ENCODE results near the gene NCS1. TPM values are rescaled to one million over a fixed set of nuclear protein-coding genes. Genes with fewer than 3 reads are reported as not detected.

NCS1 gene
- total RNA-seq, 4 donors from 2014 or later = 11.6 to 32.5 (median 24.3) TPM

DNA sequence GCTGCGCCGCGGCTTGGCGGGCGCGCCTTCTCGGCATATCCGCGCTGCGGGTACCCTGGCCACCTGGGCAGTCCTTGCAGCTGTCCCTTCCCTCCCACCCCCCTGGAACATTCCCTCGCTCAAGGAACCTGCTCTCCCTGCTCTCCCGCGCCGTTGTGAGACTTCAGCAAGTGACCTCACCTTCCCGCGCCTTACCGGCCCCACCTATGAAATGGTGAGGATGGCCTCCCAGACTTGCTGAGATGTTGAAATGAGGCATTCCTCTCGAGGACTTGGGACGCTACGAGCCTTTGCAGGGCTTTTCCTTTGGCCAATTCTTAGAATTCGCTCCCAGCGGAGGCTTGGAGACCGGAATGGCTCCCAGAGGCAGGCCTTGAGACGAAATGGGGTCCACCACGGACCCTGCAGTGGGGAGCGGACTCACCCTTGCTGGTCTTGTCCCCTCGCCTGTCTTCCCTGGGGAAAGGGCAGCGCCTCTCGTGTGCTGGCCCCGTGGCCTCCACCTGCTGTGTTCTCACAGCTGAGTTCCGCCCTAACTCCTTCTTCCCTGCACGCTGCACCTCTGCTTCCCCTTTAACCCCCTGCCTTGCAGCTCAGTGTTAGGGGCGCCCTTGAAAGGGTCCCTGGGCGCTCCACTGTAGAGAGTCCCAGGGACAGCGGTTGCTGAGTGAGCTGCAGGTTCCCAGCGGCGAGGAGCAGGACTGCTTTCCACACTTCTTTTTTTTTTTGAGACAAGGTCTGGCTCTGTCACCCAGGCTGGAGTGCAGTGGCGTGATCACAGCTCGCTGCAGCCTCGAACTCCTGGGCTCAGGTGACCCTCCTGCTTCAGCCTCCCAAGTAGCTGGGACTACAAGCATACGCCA lies 94.3 kb downstream of the NCS1 start:
- Histone ChIP-seq H3K9me3 (no peaks in the 10 kb centered on the region), H3K27ac (no peak overlapping the region), H3K4me1 (peaks cover 15% of the 10 kb centered on the region), H3K27me3 (peaks cover 49% of the 10 kb centered on the region), H3K4me3 (peak overlapping the region; percentile 36), H3K36me3 (no peaks in the 10 kb centered on the region)
- 40% methylated on average over 29 of the region's 41 CpGs for WGBS
- TF ChIP-seq EP300 (IDR thresholded peaks at IDR 0.05) = no peak
- DNase-seq (ENCODE audit: low spot score in 2 of 2) = peak; percentile 49 to 70

DNA sequence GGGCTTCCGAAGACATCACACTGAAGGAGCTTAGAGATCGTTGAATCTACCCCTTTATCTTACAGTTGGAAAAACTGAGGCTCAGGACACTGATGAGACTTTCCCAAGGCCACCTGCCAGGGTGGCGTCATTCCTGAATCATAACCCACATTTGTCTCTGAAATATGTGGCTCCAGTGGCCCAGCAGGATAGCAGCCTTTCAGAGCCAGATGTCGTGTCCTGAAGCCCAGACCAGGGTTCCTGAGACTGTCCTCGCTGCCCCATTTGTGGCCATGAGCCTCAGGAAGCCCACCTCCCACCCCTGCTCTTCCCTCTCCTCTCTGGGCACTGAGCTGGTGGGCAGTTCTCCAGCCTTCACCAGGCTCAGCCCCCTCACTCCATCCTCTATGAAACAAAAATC lies 95.7 kb downstream of the NCS1 start:
- peak in 1 of 2 donors; percentile 38 for DNase-seq (ENCODE audit: low spot score in 2 of 2)
- 89% methylated on average over 5 of the region's 5 CpGs for WGBS
- TF ChIP-seq POLR2AphosphoS5 (IDR thresholded peaks at IDR 0.05) (no peak), EP300 (IDR thresholded peaks at IDR 0.05) (no peak), POLR2A (IDR thresholded peaks at IDR 0.05) (no peak)
- TF ChIP-seq, protein P1, sequence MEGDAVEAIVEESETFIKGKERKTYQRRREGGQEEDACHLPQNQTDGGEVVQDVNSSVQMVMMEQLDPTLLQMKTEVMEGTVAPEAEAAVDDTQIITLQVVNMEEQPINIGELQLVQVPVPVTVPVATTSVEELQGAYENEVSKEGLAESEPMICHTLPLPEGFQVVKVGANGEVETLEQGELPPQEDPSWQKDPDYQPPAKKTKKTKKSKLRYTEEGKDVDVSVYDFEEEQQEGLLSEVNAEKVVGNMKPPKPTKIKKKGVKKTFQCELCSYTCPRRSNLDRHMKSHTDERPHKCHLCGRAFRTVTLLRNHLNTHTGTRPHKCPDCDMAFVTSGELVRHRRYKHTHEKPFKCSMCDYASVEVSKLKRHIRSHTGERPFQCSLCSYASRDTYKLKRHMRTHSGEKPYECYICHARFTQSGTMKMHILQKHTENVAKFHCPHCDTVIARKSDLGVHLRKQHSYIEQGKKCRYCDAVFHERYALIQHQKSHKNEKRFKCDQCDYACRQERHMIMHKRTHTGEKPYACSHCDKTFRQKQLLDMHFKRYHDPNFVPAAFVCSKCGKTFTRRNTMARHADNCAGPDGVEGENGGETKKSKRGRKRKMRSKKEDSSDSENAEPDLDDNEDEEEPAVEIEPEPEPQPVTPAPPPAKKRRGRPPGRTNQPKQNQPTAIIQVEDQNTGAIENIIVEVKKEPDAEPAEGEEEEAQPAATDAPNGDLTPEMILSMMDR (IDR thresholded peaks at IDR 0.05) = no peak
- H3K27ac ChIP-seq = no peak overlapping the region
- H3K9me3 ChIP-seq = no peaks in the 10 kb centered on the region
- no peak overlapping the region for H3K4me3 ChIP-seq
- peaks cover 15% of the 10 kb centered on the region for H3K4me1 ChIP-seq
- peaks cover 45% of the 10 kb centered on the region for H3K27me3 ChIP-seq
- no peaks in the 10 kb centered on the region for H3K36me3 ChIP-seq

DNA sequence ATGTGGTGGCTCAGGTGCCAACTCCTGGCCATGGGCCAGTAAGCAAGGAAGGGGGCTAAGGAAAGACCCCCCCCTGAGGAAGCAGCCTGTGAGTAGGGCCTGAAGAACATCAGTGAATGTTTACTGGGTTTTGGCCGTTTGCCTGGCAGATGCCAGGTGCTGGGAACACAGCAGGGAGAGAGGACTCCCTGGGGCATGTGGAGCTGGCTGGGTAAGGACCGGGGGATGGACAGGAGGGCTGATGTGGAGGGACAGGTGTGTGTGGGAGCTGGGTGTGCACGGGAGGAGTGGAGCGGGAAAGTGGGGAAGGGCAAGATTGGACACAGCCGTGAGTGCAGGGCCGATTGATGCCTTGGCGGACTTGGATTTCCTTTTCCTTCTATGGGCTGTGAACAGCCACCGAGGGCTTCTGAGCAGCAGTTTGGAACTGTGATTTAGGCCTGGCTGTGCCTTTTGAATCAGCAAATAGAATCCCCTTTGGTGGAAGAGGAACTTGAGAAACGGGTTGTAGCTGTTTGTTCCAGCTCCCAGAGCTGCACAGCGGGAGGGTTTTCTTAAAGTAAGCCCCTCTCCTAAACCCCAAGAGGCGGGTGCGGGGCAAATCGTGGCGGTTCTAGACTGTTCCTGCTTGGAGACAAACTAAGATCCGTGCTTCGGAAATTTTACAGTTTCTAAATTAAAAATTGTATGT lies 96.5 kb downstream of the NCS1 start:
- H3K4me3 ChIP-seq = no peak overlapping the region
- no peaks in the 10 kb centered on the region for H3K9me3 ChIP-seq
- H3K27me3 ChIP-seq = peaks cover 43% of the 10 kb centered on the region
- WGBS = 43% methylated on average over 16 of the region's 16 CpGs
- DNase-seq (ENCODE audit: low spot score in 2 of 2) = peak in 1 of 2 donors; percentile 69
- peaks cover 15% of the 10 kb centered on the region for H3K4me1 ChIP-seq
- no peaks in the 10 kb centered on the region for H3K36me3 ChIP-seq
- TF ChIP-seq POLR2AphosphoS5 (IDR thresholded peaks at IDR 0.05) = no peak
- no peak for TF ChIP-seq EP300 (IDR thresholded peaks at IDR 0.05)
- TF ChIP-seq, protein P1 (IDR thresholded peaks at IDR 0.05) = no peak
- TF ChIP-seq POLR2A (IDR thresholded peaks at IDR 0.05) = no peak
- peak overlapping the region; percentile 27 for H3K27ac ChIP-seq

DNA sequence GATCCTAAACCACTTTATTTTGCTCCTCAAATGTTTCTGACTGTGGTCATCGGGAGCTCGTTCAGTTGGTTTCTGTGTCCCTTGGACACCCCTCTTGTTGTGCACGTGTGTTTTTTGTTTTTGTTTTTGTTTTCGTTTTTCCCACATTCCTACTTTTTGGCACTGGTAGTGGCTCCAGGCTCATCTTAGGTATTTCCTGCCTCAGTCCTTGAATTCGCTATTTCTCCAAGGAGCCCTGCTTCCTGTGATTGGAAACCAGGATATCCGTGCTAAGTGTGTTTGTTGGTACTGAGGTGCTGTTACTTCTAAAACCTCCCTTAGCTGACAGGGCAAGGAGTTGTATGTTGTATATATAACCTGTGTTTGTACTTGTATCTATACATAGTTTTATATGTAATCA lies 99.3 kb downstream of the NCS1 start:
- Histone ChIP-seq H3K4me3 (no peak overlapping the region), H3K9me3 (no peaks in the 10 kb centered on the region), H3K27me3 (peaks cover 15% of the 10 kb centered on the region), H3K27ac (no peak overlapping the region), H3K4me1 (peaks cover under 1% of the 10 kb centered on the region), H3K36me3 (no peaks in the 10 kb centered on the region)
- TF ChIP-seq POLR2A (IDR thresholded peaks at IDR 0.05) (no peak), POLR2AphosphoS5 (IDR thresholded peaks at IDR 0.05) (no peak), EP300 (IDR thresholded peaks at IDR 0.05) (no peak)
- TF ChIP-seq, protein P1 (IDR thresholded peaks at IDR 0.05) = no peak
- WGBS = 54% methylated on average over 6 of the region's 6 CpGs
- peak in 1 of 2 donors; percentile 8 for DNase-seq (ENCODE audit: low spot score in 2 of 2)

DNA sequence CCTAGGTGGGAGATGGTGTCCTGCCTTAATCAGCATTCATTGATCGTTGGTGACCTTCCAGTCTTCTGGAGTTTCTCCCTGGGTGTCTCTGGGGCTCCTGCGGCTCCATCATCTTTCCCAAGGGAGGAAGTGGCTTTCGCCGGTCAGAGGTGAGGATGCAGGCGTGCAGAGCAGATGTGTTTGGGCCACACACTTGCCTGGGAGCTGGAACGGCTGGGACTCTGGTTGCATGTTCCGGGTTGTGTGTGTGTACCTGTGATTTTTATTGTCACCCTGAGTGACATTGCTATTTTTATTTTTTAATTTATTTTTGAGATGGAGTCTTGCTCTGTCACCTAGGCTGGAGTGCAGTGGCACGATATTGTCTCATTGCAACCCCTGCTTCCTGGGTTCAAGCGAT lies 103.0 kb downstream of the NCS1 start:
- no peak overlapping the region for H3K4me3 ChIP-seq
- H3K9me3 ChIP-seq = no peaks in the 10 kb centered on the region
- TF ChIP-seq, protein P1 (IDR thresholded peaks at IDR 0.05) = no peak
- TF ChIP-seq POLR2A (IDR thresholded peaks at IDR 0.05) (no peak), POLR2AphosphoS5 (IDR thresholded peaks at IDR 0.05) (no peak), EP300 (IDR thresholded peaks at IDR 0.05) (no peak)
- no peaks in the 10 kb centered on the region for H3K4me1 ChIP-seq
- no peaks in the 10 kb centered on the region for H3K27me3 ChIP-seq
- 92% methylated on average over 9 of the region's 9 CpGs for WGBS
- peak; percentile 23 to 33 for DNase-seq (ENCODE audit: low spot score in 2 of 2)
- H3K27ac ChIP-seq = no peak overlapping the region
- H3K36me3 ChIP-seq = no peaks in the 10 kb centered on the region
